Measurements from ENCODE around the gene SKI.

- no peak for TF ChIP-seq POLR2A (IDR thresholded peaks at IDR 0.05)
- TF ChIP-seq POLR2AphosphoS5 (IDR thresholded peaks at IDR 0.05), result no peak
- no peak for TF ChIP-seq CTCF (IDR thresholded peaks at IDR 0.05)
Measured at GRCh38 chr1:2235300-2235998, 7.3 kb downstream of the SKI start.

Data from prostate gland (tissue), 2 donors.